Common myeloid progenitor, CD34-positive (primary cell): Measurements from ENCODE around the gene RSPRY1.

Experiments
- CTCF ChIA-PET: fragments of 350-600 bp; sonication (Branson Sonifier 250); formaldehyde crosslinking; loops from one replicate; lab custom pipeline; 2021; ENCODE audit warnings: antibody characterized with exemption; lab: Charles Lee
- POLR2A ChIA-PET: fragments of 350-600 bp; sonication (Branson Sonifier 250); formaldehyde crosslinking; loops from one replicate; lab custom pipeline; 2021; ENCODE audit warnings: antibody characterized with exemption; lab: Charles Lee
- DNase-seq, 3 donors: peaks; one replicate each; pipeline versions ENCODE4 v3.0.0 to v3.0.0-alpha.2; 2013
- H3K27ac ChIP-seq, 2 experiments: 1 replicate in 1 of 2; 2 replicates in 1 of 2; pipeline ENCODE4 v1.7.0; 2013; ENCODE audit warnings: inconsistent platforms in 2 of 2, low read length in 2 of 2, mild to moderate bottlenecking in 2 of 2, low read depth in 1 of 2, moderate library complexity in 1 of 2; ENCODE audit not compliant: severe bottlenecking in 2 of 2, insufficient read depth in 1 of 2, poor library complexity in 1 of 2
- H3K27me3 ChIP-seq, 5 experiments: replicated peaks in 2 of 5; 1 replicate in 3 of 5; 2 replicates in 2 of 5; pipeline versions ENCODE4 v1.6.1 to v1.7.0; 2013; ENCODE audit warnings: low read length in 4 of 5, mild to moderate bottlenecking in 2 of 5, moderate library complexity in 2 of 5, inconsistent platforms in 1 of 5; ENCODE audit not compliant: insufficient read depth in 5 of 5, control insufficient read depth in 4 of 5
- H3K36me3 ChIP-seq, 4 experiments: 1 replicate in 2 of 4; 2 replicates in 2 of 4; pipeline versions ENCODE4 v1.6.1 to v1.7.0; 2013; ENCODE audit warnings: low read length in 3 of 4, control low read depth in 1 of 4, mild to moderate bottlenecking in 1 of 4; ENCODE audit not compliant: control insufficient read depth in 4 of 4, insufficient read depth in 4 of 4
- H3K4me1 ChIP-seq, 4 experiments: 1 replicate in 3 of 4; 2 replicates in 1 of 4; pipeline versions ENCODE4 v1.6.1 to v1.7.1; 2013; ENCODE audit warnings: low read length in 3 of 4, mild to moderate bottlenecking in 3 of 4, control low read depth in 1 of 4, inconsistent platforms in 1 of 4, moderate library complexity in 1 of 4; ENCODE audit not compliant: control insufficient read depth in 4 of 4, insufficient read depth in 4 of 4; ENCODE audit errors: control extremely low read depth in 1 of 4
- H3K4me3 ChIP-seq, 7 experiments: 1 replicate in 4 of 7; 2 replicates in 3 of 7; pipeline versions ENCODE4 v1.5.1 to v1.7.0; 2013; ENCODE audit warnings: mild to moderate bottlenecking in 7 of 7, low read length in 6 of 7, moderate library complexity in 6 of 7, inconsistent platforms in 2 of 7, low read depth in 2 of 7, control low read depth in 1 of 7; ENCODE audit not compliant: insufficient read depth in 4 of 7, control insufficient read depth in 1 of 7; ENCODE audit errors: extremely low read depth in 1 of 7
- H3K9me3 ChIP-seq, 5 experiments: 1 replicate in 4 of 5; 2 replicates in 1 of 5; pipeline versions ENCODE4 v1.6.1 to v1.7.1; 2013; ENCODE audit warnings: low read length in 4 of 5, mild to moderate bottlenecking in 2 of 5, inconsistent platforms in 1 of 5, low read depth in 1 of 5, moderate library complexity in 1 of 5; ENCODE audit not compliant: control insufficient read depth in 4 of 5, insufficient read depth in 2 of 5; ENCODE audit errors: control extremely low read depth in 1 of 5
- WGBS: methylation state at CpG from one replicate; pipeline ENCODE4 v1.1.5; 2013; ENCODE audit not compliant: insufficient coverage; 5-methylcytosine and 5-hydroxymethylcytosine counted together

RSPRY1 gene

DNA sequence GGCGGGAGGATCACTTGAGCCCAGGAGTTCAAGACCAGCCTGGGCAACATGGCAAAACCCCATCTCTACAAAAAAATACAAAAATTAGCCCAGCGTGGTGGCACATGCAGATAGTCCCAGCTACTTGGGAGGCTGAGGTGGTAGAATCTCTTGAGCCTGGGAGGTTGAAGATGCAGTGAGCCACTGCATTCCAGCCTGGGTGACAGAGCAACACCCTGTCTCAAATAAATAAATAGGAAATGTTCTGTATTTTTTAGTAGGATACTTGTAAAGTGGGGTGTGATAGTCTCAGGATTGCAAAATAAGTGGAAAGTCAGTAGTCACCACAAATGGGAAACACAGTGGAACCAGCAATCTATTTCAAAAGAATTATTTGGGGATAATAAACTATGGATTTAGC is 4.0 kb downstream of the RSPRY1 start:
- no peaks in the 10 kb centered on the region for H3K9me3 ChIP-seq
- WGBS = 100% methylated on average over 1 of the region's 2 CpGs
- DNase-seq = no peak
- H3K4me3 ChIP-seq = no peak overlapping the region
- H3K36me3 ChIP-seq = peaks cover 0 to 6% (median 0%) of the 10 kb centered on the region in 4 experiments
- CTCF ChIA-PET = interaction anchor here (1.2 kb wide), 1 partner anchor 15 kb away, joined by 3 read pairs; no protein-coding TSS in a partner anchor
- no peaks in the 10 kb centered on the region for H3K27me3 ChIP-seq
- H3K27ac ChIP-seq = no peak overlapping the region
- POLR2A ChIA-PET = no interaction called here
- peaks cover 6 to 30% (median 16%) of the 10 kb centered on the region in 4 experiments for H3K4me1 ChIP-seq

DNA sequence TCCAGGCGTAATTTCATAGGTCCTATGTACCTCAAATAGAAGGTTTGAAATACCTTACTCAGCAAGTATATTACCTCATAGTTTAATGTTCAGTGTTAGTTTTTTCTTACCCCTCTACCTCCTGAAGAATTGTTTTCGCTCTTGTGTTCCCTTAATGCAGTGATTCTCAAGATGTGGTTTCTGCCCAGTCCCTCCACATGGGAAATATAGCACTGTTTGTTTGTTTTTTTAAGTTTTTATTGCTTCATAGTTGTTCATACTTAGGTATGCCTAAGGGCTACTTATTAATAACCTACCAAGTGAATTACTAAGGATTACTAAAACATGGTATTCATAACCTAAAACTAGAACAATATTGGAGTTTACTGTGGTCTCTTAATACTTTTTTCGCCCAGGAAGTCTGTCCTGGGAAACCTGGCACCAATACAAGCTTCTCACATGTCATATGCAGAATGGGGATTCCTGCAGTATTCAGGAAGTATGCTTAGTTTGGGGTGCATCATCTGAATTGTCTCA is 5.0 kb downstream of the RSPRY1 start:
- Histone ChIP-seq H3K27me3 (no peaks in the 10 kb centered on the region), H3K27ac (no peak overlapping the region), H3K9me3 (no peaks in the 10 kb centered on the region), H3K4me1 (peaks cover 6 to 27% (median 14%) of the 10 kb centered on the region in 4 experiments), H3K36me3 (peaks cover 0 to 6% (median 0%) of the 10 kb centered on the region in 4 experiments), H3K4me3 (no peak overlapping the region)
- 100% methylated on average over 1 of the region's 3 CpGs for WGBS
- ChIA-PET CTCF (interaction anchor here (1.2 kb wide), 1 partner anchor 14 kb away, joined by 3 read pairs; no protein-coding TSS in a partner anchor), POLR2A (no interaction called here)
- DNase-seq = no peak

DNA sequence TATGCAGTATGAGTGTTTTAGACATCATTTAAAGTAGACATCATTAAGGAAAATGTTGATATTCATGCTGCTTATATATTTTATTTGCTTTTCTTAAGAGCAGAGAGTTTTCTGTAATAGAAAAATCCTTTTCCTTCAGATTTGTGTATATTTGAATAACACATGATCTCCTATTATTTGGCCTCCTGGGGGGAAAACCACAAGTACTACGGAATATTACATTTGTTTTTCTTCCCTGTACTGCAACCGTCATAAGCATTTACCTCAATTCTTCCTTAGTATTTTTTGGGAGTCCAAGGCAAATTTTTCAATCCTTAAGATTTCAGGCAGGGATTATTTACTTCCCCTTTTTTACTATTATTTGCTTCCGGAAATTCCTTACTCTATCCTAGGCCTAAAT is 6.0 kb downstream of the RSPRY1 start:
- Histone ChIP-seq H3K27ac (no peak overlapping the region), H3K4me1 (peaks cover 6 to 24% (median 11%) of the 10 kb centered on the region in 4 experiments), H3K4me3 (no peak overlapping the region), H3K9me3 (no peaks in the 10 kb centered on the region), H3K27me3 (no peaks in the 10 kb centered on the region), H3K36me3 (peaks cover 0 to 6% (median 0%) of the 10 kb centered on the region in 4 experiments)
- no peak for DNase-seq
- WGBS = 64% methylated on average over 2 of the region's 3 CpGs
- CTCF ChIA-PET = no interaction called here
- POLR2A ChIA-PET = no interaction called here

DNA sequence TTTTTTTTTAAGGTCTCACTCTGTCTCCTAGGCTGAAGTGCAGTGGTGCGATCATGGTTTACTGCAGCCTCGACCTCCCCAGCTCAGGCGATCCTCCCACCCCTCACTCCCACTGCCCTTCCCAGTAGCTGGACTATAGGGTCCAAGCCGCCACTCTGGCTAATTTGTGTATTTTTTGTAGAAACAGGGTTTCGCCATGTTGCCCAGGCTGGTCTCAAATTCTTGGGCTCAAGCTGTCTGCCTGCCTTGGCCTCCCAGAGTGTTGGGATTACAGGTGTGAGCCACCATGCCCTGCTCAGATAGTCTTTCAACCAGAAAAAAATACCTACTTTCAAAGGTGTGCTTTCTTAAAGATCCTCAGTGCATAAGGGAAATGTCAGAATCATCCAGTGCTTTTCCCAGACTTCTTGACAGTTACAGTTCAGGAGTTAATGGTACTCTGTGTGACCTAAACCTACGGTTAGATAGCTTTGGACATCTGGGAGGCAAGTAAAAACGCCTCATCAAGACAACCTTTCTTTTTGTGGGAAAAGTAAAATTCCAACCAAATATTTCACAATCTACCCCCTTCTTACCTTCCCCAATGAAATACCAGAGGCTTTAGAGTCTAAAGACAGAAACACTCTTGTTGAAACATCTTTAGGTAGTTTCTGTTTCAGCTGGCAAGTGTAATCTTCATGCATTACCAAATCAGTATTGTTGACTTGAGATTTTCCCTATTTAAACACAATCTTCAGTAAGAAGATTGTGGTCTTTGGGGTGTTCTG is 6.8 kb downstream of the RSPRY1 start:
- no peak for DNase-seq
- H3K27me3 ChIP-seq = no peaks in the 10 kb centered on the region
- no peaks in the 10 kb centered on the region for H3K9me3 ChIP-seq
- no peak overlapping the region for H3K27ac ChIP-seq
- POLR2A ChIA-PET = no interaction called here
- CTCF ChIA-PET = interaction anchor here (2.9 kb wide), 1 partner anchor 22 kb away, joined by 8 read pairs; no protein-coding TSS in a partner anchor
- peaks cover 0 to 6% (median 0%) of the 10 kb centered on the region in 4 experiments for H3K36me3 ChIP-seq
- no peak overlapping the region for H3K4me3 ChIP-seq
- WGBS = 90% methylated on average over 2 of the region's 7 CpGs
- peaks cover 1 to 17% (median 4%) of the 10 kb centered on the region in 4 experiments for H3K4me1 ChIP-seq

DNA sequence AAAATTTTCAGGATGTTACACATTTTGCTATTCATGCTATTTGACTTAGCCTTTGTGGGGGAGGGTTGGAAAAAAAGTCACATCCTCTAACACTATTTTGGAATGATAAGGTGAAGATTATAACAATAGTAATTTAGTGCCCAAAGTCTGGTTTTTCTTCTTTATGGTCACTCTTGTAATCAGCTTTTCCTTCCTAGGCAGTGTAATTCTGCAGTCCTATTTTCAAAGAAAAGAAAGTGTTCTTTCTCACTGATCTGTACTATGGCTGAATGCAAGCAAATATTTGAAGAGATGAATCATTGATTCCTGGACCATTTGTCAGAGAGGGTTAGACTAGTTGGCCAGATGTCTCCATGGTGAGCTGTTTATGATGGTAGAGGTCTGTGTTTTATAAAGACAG is 8.4 kb downstream of the RSPRY1 start:
- ChIA-PET CTCF (interaction anchor here (2.9 kb wide), 1 partner anchor 20 kb away, joined by 8 read pairs; no protein-coding TSS in a partner anchor), POLR2A (no interaction called here)
- no peaks in the 10 kb centered on the region for H3K27me3 ChIP-seq
- H3K27ac ChIP-seq = no peak overlapping the region
- H3K4me1 ChIP-seq = peaks cover 0 to 10% (median 0%) of the 10 kb centered on the region in 4 experiments
- no peak overlapping the region for H3K4me3 ChIP-seq
- H3K9me3 ChIP-seq = no peaks in the 10 kb centered on the region
- H3K36me3 ChIP-seq = peaks cover 0 to 8% (median 1%) of the 10 kb centered on the region in 4 experiments
- DNase-seq = no peak

DNA sequence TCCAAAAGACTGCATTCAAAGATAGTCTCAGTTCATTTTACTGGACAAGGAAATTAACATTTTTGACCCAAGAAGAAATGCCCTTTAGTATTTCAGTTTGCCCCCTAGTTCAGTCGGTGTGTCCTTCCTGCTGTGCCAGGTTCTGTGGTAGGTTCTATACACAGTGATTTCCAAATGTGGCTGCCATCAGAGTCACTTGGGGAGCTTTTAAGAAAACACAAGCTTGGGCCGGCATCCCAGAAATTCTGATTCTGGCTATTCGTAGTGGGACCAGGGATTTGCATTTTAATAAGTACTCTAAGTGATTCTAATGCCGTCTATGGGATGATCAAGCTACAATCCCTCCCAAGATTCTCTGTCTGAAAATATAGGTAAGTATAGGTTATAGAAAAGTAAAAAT is 10.2 kb downstream of the RSPRY1 start:
- peaks cover 0 to 2% (median 1%) of the 10 kb centered on the region in 4 experiments for H3K36me3 ChIP-seq
- H3K9me3 ChIP-seq = no peaks in the 10 kb centered on the region
- peaks cover 0 to 7% (median 0%) of the 10 kb centered on the region in 4 experiments for H3K4me1 ChIP-seq
- DNase-seq = no peak
- CTCF ChIA-PET = interaction anchor here (1.1 to 1.7 kb wide), 3 partner anchors 9 to 49 kb away, joined by 3 to 6 read pairs (median 4); partner anchors contain the start of gene ARL2BP
- 100% methylated on average over 2 of the region's 4 CpGs for WGBS
- no peaks in the 10 kb centered on the region for H3K27me3 ChIP-seq
- POLR2A ChIA-PET = interaction anchor here (0.6 kb wide), 1 partner anchor 596 kb away, joined by 3 read pairs; no protein-coding TSS in a partner anchor
- no peak overlapping the region for H3K4me3 ChIP-seq
- H3K27ac ChIP-seq = no peak overlapping the region

DNA sequence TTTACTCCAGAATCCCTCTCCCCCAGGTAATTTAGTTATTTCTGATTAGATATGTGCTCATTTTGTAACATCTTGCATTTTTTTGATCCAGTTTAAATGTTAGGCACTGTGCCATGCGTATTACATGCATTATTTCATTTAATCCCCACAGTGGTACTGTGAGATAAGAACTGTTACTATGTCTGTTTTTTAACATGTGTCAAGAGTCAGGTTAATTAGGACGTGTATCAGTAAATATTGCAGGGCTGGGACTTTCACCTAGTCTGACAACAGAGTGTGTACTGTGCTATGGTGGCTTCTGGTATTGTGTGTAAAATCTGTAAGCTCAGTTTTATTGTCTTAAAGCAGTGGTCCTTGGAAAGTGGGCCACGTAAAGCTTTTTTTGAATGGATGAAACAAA is 10.6 kb downstream of the RSPRY1 start:
- no peak overlapping the region for H3K4me3 ChIP-seq
- H3K27me3 ChIP-seq = no peaks in the 10 kb centered on the region
- H3K36me3 ChIP-seq = peaks cover 0 to 2% (median 1%) of the 10 kb centered on the region in 4 experiments
- no peak overlapping the region for H3K27ac ChIP-seq
- no peaks in the 10 kb centered on the region for H3K9me3 ChIP-seq
- DNase-seq = no peak
- ChIA-PET CTCF (interaction anchor here (0.9 to 1.7 kb wide), 4 partner anchors 9 to 49 kb away, joined by 3 to 6 read pairs (median 4); partner anchors contain the start of gene ARL2BP), POLR2A (interaction anchor here (0.6 kb wide), 1 partner anchor 596 kb away, joined by 3 read pairs; no protein-coding TSS in a partner anchor)
- H3K4me1 ChIP-seq = peaks cover 0 to 7% (median 0%) of the 10 kb centered on the region in 4 experiments
- WGBS = 100% methylated on average over 2 of the region's 3 CpGs
